Coronary artery (tissue), 2 donors: ENCODE data around the gene OR2H2.
A peak's percentile ranks its signal among the peaks of the same experiment; 100 is the strongest.

Source experiments
- DNase-seq: peaks from one replicate; pipeline ENCODE4 v3.0.0-alpha.2; 2017; ENCODE audit warnings: low spot score
- H3K27ac ChIP-seq, 2 donors: fragments of 200-600 bp; sonication (generic); one replicate each; pipeline ENCODE4 v1.5.1; 2016 to 2019
- H3K4me3 ChIP-seq: fragments of 200-600 bp; sonication (generic); 2 replicates; pipeline ENCODE4 v1.5.1; 2016; ENCODE audit warnings: mild to moderate bottlenecking, moderate library complexity
- CTCF ChIP-seq: fragments of 200-600 bp; sonication (generic); IDR thresholded peaks from one replicate; pipeline ENCODE4 v1.5.1; 2019; ENCODE audit warnings: antibody characterized with exemption

Gene OR2H2

GRCh38 chr6:29632789-29633533 is 48.0 kb downstream of the OR2H2 start, which contains the start of gene GABBR1:
TSS of gene GABBR1 (minus strand) at chr6:29633183. CDS start at chr6:29632385, 798 bp downstream.
- TF ChIP-seq CTCF = no peak
- Histone ChIP-seq H3K27ac (peak within 1 kb of the TSS; percentile 82 to 84), H3K4me3 (peak within 1 kb of the TSS; percentile 89)
- DNase-seq = peak; percentile 93

GRCh38 chr6:29633534-29633905 is 48.6 kb downstream of the OR2H2 start:
- H3K4me3 ChIP-seq = peak overlapping the region; percentile 89
- peak overlapping the region; percentile 82 to 84 for H3K27ac ChIP-seq
- DNase-seq = no peak
- TF ChIP-seq CTCF = no peak

- no peak for DNase-seq
- Histone ChIP-seq H3K4me3 (no peak overlapping the region), H3K27ac (no peak overlapping the region)
- TF ChIP-seq CTCF = no peak
Measured at GRCh38 chr6:29637247-29637646, 52.3 kb downstream of the OR2H2 start.
